IMR-90 (cell line): ENCODE measurements around the gene PROKR2. TPM values are rescaled to one million over a fixed set of nuclear protein-coding genes. Genes with fewer than 3 reads are reported as not detected.

Source experiments
- ATAC-seq: fragments of 200-7000 bp; cut with Tn5 transposase; 2 replicates; pipeline ENCODE4 v1.9.1; 2020; ENCODE audit warnings: low read depth, mild to moderate bottlenecking, moderate library complexity
- Bru-seq: library from RNA; stranded (reverse); fragments of 400-500 nt; gene quantifications from one replicate; lab custom pipeline; 2021; lab: Mats Ljungman, UMichigan
- BruChase-seq, 2 experiments: library from RNA; stranded (reverse); fragments of 400-500 nt; gene quantifications; one replicate each; lab custom pipeline; 2021; lab: Mats Ljungman, UMichigan
- BruUV-seq: library from RNA; stranded (reverse); fragments of 400-500 nt; replicated peaks from 2 replicates; lab custom pipeline; 2021; lab: Mats Ljungman, UMichigan
- CTCF ChIA-PET: fragments of 300-600 bp; formaldehyde crosslinking; extraction: SDS; loops from one replicate; lab custom pipeline; 2021; ENCODE audit warnings: antibody characterized with exemption; lab: Yijun Ruan, JAX
- POLR2A ChIA-PET: fragments of 300-600 bp; sonication (Branson Sonifier 250); formaldehyde crosslinking; loops from one replicate; lab custom pipeline; 2022; ENCODE audit warnings: antibody characterized with exemption; ENCODE audit not compliant: unreplicated experiment; lab: Charles Lee
- DNase-seq: peaks from one replicate; pipeline ENCODE4 v3.0.0; 2013
- H2AFZ ChIP-seq: replicated peaks from 2 replicates; pipeline ENCODE3; 2013; ENCODE audit warnings: low read length, mild to moderate bottlenecking; ENCODE audit not compliant: poor library complexity
- H2AK5ac ChIP-seq: 2 replicates; pipeline ENCODE4 v1.6.1; 2013; ENCODE audit warnings: low read depth, low read length, inconsistent platforms
- H2AK9ac ChIP-seq: replicated peaks from 2 replicates; pipeline ENCODE3; 2013; ENCODE audit warnings: mild to moderate bottlenecking, low read depth, low read length, moderate library complexity; ENCODE audit not compliant: poor library complexity
- H2BK120ac ChIP-seq: 2 replicates; pipeline ENCODE4 v1.6.1; 2013; ENCODE audit warnings: low read depth, low read length, inconsistent platforms
- H2BK15ac ChIP-seq: 3 replicates; pipeline ENCODE4 v1.6.1; 2013; ENCODE audit warnings: low read depth, low read length, inconsistent platforms
- H2BK20ac ChIP-seq: 2 replicates; pipeline ENCODE4 v1.6.1; 2013; ENCODE audit warnings: low read depth, mild to moderate bottlenecking, inconsistent platforms, low read length, moderate library complexity
- H2BK5ac ChIP-seq: 2 replicates; pipeline ENCODE4 v1.6.1; 2013; ENCODE audit warnings: mild to moderate bottlenecking, low read depth, low read length, inconsistent platforms; ENCODE audit not compliant: poor library complexity, severe bottlenecking
- H3K14ac ChIP-seq: replicated peaks from 2 replicates; pipeline ENCODE4 v1.6.1; 2013; ENCODE audit warnings: low read depth, low read length, inconsistent platforms
- H3K18ac ChIP-seq: 2 replicates; pipeline ENCODE4 v1.6.1; 2013; ENCODE audit warnings: low read depth, low read length, control low read depth
- H3K23ac ChIP-seq: 2 replicates; pipeline ENCODE4 v1.6.1; 2013; ENCODE audit warnings: low read depth, low read length, inconsistent platforms
- H3K27ac ChIP-seq: 2 replicates; pipeline ENCODE4 v1.5.1; 2013; ENCODE audit warnings: mild to moderate bottlenecking, control low read depth, low read length; ENCODE audit not compliant: insufficient read depth
- H3K27me3 ChIP-seq: 2 replicates; pipeline ENCODE4 v1.6.1; 2013; ENCODE audit warnings: low read length; ENCODE audit not compliant: control insufficient read depth, insufficient read depth
- H3K36me3 ChIP-seq: 2 replicates; pipeline ENCODE4 v1.6.1; 2013; ENCODE audit warnings: low read length, mixed read lengths; ENCODE audit not compliant: control insufficient read depth, insufficient read depth
- H3K4ac ChIP-seq: 2 replicates; pipeline ENCODE4 v1.6.1; 2013; ENCODE audit warnings: low read depth, low read length, inconsistent platforms
- H3K4me1 ChIP-seq: 2 replicates; pipeline ENCODE4 v1.6.1; 2013; ENCODE audit warnings: low read length, mixed read lengths; ENCODE audit not compliant: control insufficient read depth, insufficient read depth
- H3K4me2 ChIP-seq: 2 replicates; pipeline ENCODE4 v1.6.1; 2013; ENCODE audit warnings: low read depth, mild to moderate bottlenecking, control low read depth, low read length, moderate library complexity
- H3K4me3 ChIP-seq: 2 replicates; pipeline ENCODE4 v1.5.1; 2013; ENCODE audit warnings: low read depth, mild to moderate bottlenecking, control low read depth, low read length, moderate library complexity; ENCODE audit not compliant: insufficient read depth
- H3K56ac ChIP-seq: 2 replicates; pipeline ENCODE4 v1.6.1; 2013; ENCODE audit warnings: low read length, inconsistent platforms; ENCODE audit not compliant: insufficient read depth; ENCODE audit errors: extremely low read depth
- H3K79me1 ChIP-seq, 2 experiments: 2 replicates each; pipeline ENCODE4 v1.6.1; 2013; ENCODE audit warnings: low read length in 2 of 2, inconsistent platforms in 1 of 2, low read depth in 1 of 2
- H3K9ac ChIP-seq: 2 replicates; pipeline ENCODE4 v1.6.1; 2013; ENCODE audit warnings: low read depth, low read length, control low read depth
- H3K9me1 ChIP-seq: 2 replicates; pipeline ENCODE4 v1.6.1; 2013; ENCODE audit warnings: low read length, inconsistent platforms; ENCODE audit not compliant: insufficient read depth
- H3K9me3 ChIP-seq: 2 replicates; pipeline ENCODE4 v1.6.1; 2013; ENCODE audit warnings: low read length; ENCODE audit not compliant: control insufficient read depth, insufficient read depth
- H4K20me1 ChIP-seq: 2 replicates; pipeline ENCODE4 v1.6.1; 2013; ENCODE audit warnings: low read length, inconsistent platforms; ENCODE audit not compliant: insufficient read depth
- H4K5ac ChIP-seq: 2 replicates; pipeline ENCODE4 v1.6.1; 2013; ENCODE audit warnings: mild to moderate bottlenecking, low read depth, low read length, control low read depth
- H4K8ac ChIP-seq, 2 experiments: 2 replicates each; pipeline ENCODE4 v1.6.1; 2013; ENCODE audit warnings: low read depth in 2 of 2, low read length in 2 of 2, control low read depth in 1 of 2, inconsistent platforms in 1 of 2
- H4K91ac ChIP-seq: 2 replicates; pipeline ENCODE4 v1.6.1; 2013; ENCODE audit warnings: low read depth, low read length, inconsistent platforms; ENCODE audit not compliant: insufficient read depth
- BHLHE40 ChIP-seq: fragments of 150-350 bp; IDR thresholded peaks from 2 replicates; pipeline ENCODE4 v1.6.1; 2016; ENCODE audit warnings: mild to moderate bottlenecking, low read depth, low read length
- CEBPB ChIP-seq: IDR thresholded peaks from 2 replicates; pipeline ENCODE4 v1.6.1; 2012; ENCODE audit warnings: low read depth, low read length, improper control_type of control experiment
- CHD1 ChIP-seq: IDR thresholded peaks from 2 replicates; pipeline ENCODE4 v1.6.1; 2012; ENCODE audit warnings: low read depth, low read length, improper control_type of control experiment
- CTCF ChIP-seq: conservative IDR thresholded peaks from 2 replicates; pipeline ENCODE4 v1.5.1; 2012; ENCODE audit warnings: mild to moderate bottlenecking, low read depth, low read length, improper control_type of control experiment
- ELK1 ChIP-seq: fragments of 150-350 bp; IDR thresholded peaks from 2 replicates; pipeline ENCODE4 v1.6.1; 2016; ENCODE audit warnings: low read depth, mild to moderate bottlenecking, low read length, moderate library complexity, borderline replicate concordance
- FOS ChIP-seq: fragments of 150-350 bp; IDR thresholded peaks from 2 replicates; pipeline ENCODE4 v1.6.1; 2016; ENCODE audit warnings: low read depth, low read length
- MAFK ChIP-seq: IDR thresholded peaks from 2 replicates; pipeline ENCODE4 v1.6.1; 2012; ENCODE audit warnings: low read depth, low read length, improper control_type of control experiment
- MAZ ChIP-seq: IDR thresholded peaks from 2 replicates; pipeline ENCODE4 v1.6.1; 2012; ENCODE audit warnings: low read depth, mild to moderate bottlenecking, low read length, improper control_type of control experiment, moderate library complexity, borderline replicate concordance
- MXI1 ChIP-seq: IDR thresholded peaks from 2 replicates; pipeline ENCODE4 v1.6.1; 2012; ENCODE audit warnings: low read depth, mild to moderate bottlenecking, low read length, moderate library complexity, borderline replicate concordance
- POLR2A ChIP-seq: IDR thresholded peaks from 2 replicates; pipeline ENCODE4 v1.6.1; 2012; ENCODE audit warnings: mild to moderate bottlenecking, low read depth, low read length
- RAD21 ChIP-seq: IDR thresholded peaks from 2 replicates; pipeline ENCODE4 v1.6.1; 2012; ENCODE audit warnings: low read length, improper control_type of control experiment
- RCOR1 ChIP-seq: IDR thresholded peaks from 2 replicates; pipeline ENCODE4 v1.6.1; 2012; ENCODE audit warnings: mild to moderate bottlenecking, low read length, improper control_type of control experiment; ENCODE audit not compliant: insufficient replicate concordance
- RFX5 ChIP-seq: IDR thresholded peaks from 2 replicates; pipeline ENCODE4 v1.8.0; 2012; ENCODE audit warnings: low read depth, mild to moderate bottlenecking, low read length, moderate library complexity
- SMC3 ChIP-seq: fragments of 150-350 bp; IDR thresholded peaks from 2 replicates; pipeline ENCODE4 v1.6.1; 2016; ENCODE audit warnings: low read depth, mild to moderate bottlenecking, antibody characterized with exemption, low read length, moderate library complexity
- WGBS, 2 experiments: methylation state at CpG; one replicate each; pipeline versions ENCODE4 v1.1.5 to v1.1.7; 2013; ENCODE audit warnings: missing lambda C conversion rate in 2 of 2; ENCODE audit not compliant: insufficient read length in 1 of 2; ENCODE audit errors: extremely low coverage in 2 of 2; 5-methylcytosine and 5-hydroxymethylcytosine counted together
- dilution Hi-C: fragments of 300-500 bp; cut with HindIII; formaldehyde crosslinking; loops from one replicate; pipeline ENCODE4 v1.14.3; 2018; ENCODE audit warnings: low sequenced_read_pairs; ENCODE audit not compliant: unreplicated experiment
- in situ Hi-C: fragments of 300-500 bp; cut with MboI; formaldehyde crosslinking; loops from 3 replicates; pipeline ENCODE4 v1.14.3; 2019; ENCODE audit warnings: low sequenced_read_pairs, inconsistent platforms, mixed read lengths
- intact Hi-C: fragments of 100-400 bp; cut with micrococcal nuclease; formaldehyde crosslinking; loops from 2 replicates; pipeline ENCODE4 v1.10.0; 2022
- long read RNA-seq: library from polyadenylated mRNA; unstranded; transcript quantifications from one replicate; pipeline ENCODE4 v2.0.0, GENCODE V29; 2021; ENCODE audit not compliant: unreplicated experiment
- polyA plus RNA-seq, 3 experiments: library from polyadenylated mRNA; depleted of rRNA; stranded (reverse); fragments of >200 nt; gene quantifications; 2 replicates each; pipeline ENCODE4 v1.2.3, GENCODE V29; 2012; ENCODE audit warnings: low replicate concordance in 1 of 3
- total RNA-seq: library from RNA; depleted of rRNA; stranded (reverse); fragments of >200 nt; gene quantifications from 2 replicates; pipeline ENCODE4 v1.2.3, GENCODE V29; 2012; rRNA removed

Gene PROKR2
- total RNA-seq = not detected in 2 replicates
- polyA plus RNA-seq (2012; rRNA removed) = not detected in 2 replicates
- polyA plus RNA-seq (2012; cell fraction: cytosol; rRNA removed) = not detected in 2 replicates
- polyA plus RNA-seq (2012; cell fraction: nucleus; rRNA removed; ENCODE audit: low replicate concordance) = not detected in 2 replicates
- Bru-seq, nascent RNA = not detected
- BruChase-seq, experiment 1, labeled RNA remaining after a 6-hour chase = not detected
- not detected for BruChase-seq, experiment 2, labeled RNA remaining after a 2-hour chase
- long read RNA-seq = 0 reads

- H4K5ac ChIP-seq = no peak within 1 kb of the TSS
- H3K23ac ChIP-seq = no peak within 1 kb of the TSS
- H2BK20ac ChIP-seq = no peak within 1 kb of the TSS
- H3K4me2 ChIP-seq = no peak within 1 kb of the TSS
- CTCF ChIA-PET = no interaction called here
- H3K27me3 ChIP-seq = peaks cover 37% of the 10 kb centered on the region
- H4K8ac ChIP-seq = no peak within 1 kb of the TSS
- H3K4ac ChIP-seq = no peak within 1 kb of the TSS
- dilution Hi-C loops (no loop called here), in situ Hi-C loops (no loop called here), intact Hi-C loops (no loop called here)
- no peak within 1 kb of the TSS for H3K27ac ChIP-seq
- H2AK9ac ChIP-seq = no peak within 1 kb of the TSS
- H3K9ac ChIP-seq = no peak within 1 kb of the TSS
- no peaks in the 10 kb centered on the region for H3K9me1 ChIP-seq
- H4K20me1 ChIP-seq = no peaks in the 10 kb centered on the region
- no peaks in the 10 kb centered on the region for H3K36me3 ChIP-seq
- DNase-seq (no peak), ATAC-seq (no peak)
- no peak within 1 kb of the TSS for H3K56ac ChIP-seq
- no peak within 1 kb of the TSS for H4K91ac ChIP-seq
- POLR2A ChIA-PET = interaction anchor here (0.6 kb wide), 1 partner anchor 9 kb away, joined by 4 read pairs; no protein-coding TSS in a partner anchor
- no peak within 1 kb of the TSS for H3K14ac ChIP-seq
- H3K9me3 ChIP-seq = no peaks in the 10 kb centered on the region
- peak within 1 kb of the TSS; percentile 43 for H2AFZ ChIP-seq
- H2AK5ac ChIP-seq = no peak within 1 kb of the TSS
- BruUV-seq = no TSS peak
- H3K4me1 ChIP-seq = no peaks in the 10 kb centered on the region
- no peak within 1 kb of the TSS for H2BK5ac ChIP-seq
- no peak within 1 kb of the TSS for H3K4me3 ChIP-seq
- TF ChIP-seq MAFK = no peak
- no peak for TF ChIP-seq RAD21
- TF ChIP-seq MXI1 = no peak
- TF ChIP-seq POLR2A = no peak
- no peak for TF ChIP-seq MAZ
- TF ChIP-seq CHD1 = no peak
- TF ChIP-seq BHLHE40 = no peak
- no peak for TF ChIP-seq SMC3
- no peak for TF ChIP-seq RCOR1
- no peak for TF ChIP-seq CTCF
- TF ChIP-seq FOS = no peak
- TF ChIP-seq ELK1 = no peak
- no peak for TF ChIP-seq CEBPB
- no peak for TF ChIP-seq RFX5
- no peak within 1 kb of the TSS for H2BK120ac ChIP-seq
- no peak within 1 kb of the TSS for H3K18ac ChIP-seq
- H3K79me1 ChIP-seq = no peaks in the 10 kb centered on the region
- WGBS, 2 experiments = 1% methylated on average over 52 of the region's 92 CpGs; no CpG with 5 or more reads in 1 of the 2 experiments
- no peak within 1 kb of the TSS for H2BK15ac ChIP-seq
Measured at GRCh38 chr20:5316188-5317158, at the start of gene PROKR2. PROKR2 (minus strand) TSS chr20:5316954; CDS start chr20:5314369, 2,585 bp downstream.
